RWPE2 (cell line): Measurements from ENCODE around the gene AIPL1.

Experiments used
- ATAC-seq: fragments of 200-7000 bp; cut with Tn5 transposase; 3 replicates; pipeline ENCODE4 v1.9.1; 2021; ENCODE audit warnings: low read depth
- DNase-seq: peaks from one replicate; pipeline ENCODE4 v3.0.0-alpha.2; 2020; ENCODE audit warnings: low spot score
- H3K27ac ChIP-seq: fragments of 450-650 bp; 2 replicates; pipeline ENCODE4 v1.5.1; 2017; ENCODE audit warnings: mild to moderate bottlenecking; ENCODE audit not compliant: poor library complexity, severe bottlenecking
- H3K27me3 ChIP-seq: fragments of 250-450 bp; sonication (Bioruptor Pico); 2 replicates; pipeline ENCODE4 v1.5.1; 2021; ENCODE audit warnings: mild to moderate bottlenecking, moderate library complexity; ENCODE audit not compliant: insufficient read depth, poor library complexity, severe bottlenecking
- H3K36me3 ChIP-seq: fragments of 250-450 bp; sonication (Bioruptor Pico); 2 replicates; pipeline ENCODE4 v1.5.1; 2020; ENCODE audit warnings: low read depth, mild to moderate bottlenecking, moderate library complexity
- H3K4me1 ChIP-seq: fragments of 250-450 bp; sonication (Bioruptor Pico); 2 replicates; pipeline ENCODE4 v1.5.1; 2021; ENCODE audit warnings: mild to moderate bottlenecking, moderate library complexity; ENCODE audit not compliant: insufficient read depth, poor library complexity, severe bottlenecking
- H3K4me3 ChIP-seq: fragments of 250-450 bp; sonication (Bioruptor Pico); 2 replicates; pipeline ENCODE4 v1.5.1; 2021; ENCODE audit warnings: mild to moderate bottlenecking, moderate library complexity; ENCODE audit not compliant: severe bottlenecking
- H3K9me3 ChIP-seq: fragments of 250-450 bp; sonication (Bioruptor Pico); 2 replicates; pipeline ENCODE4 v1.5.1; 2021; ENCODE audit warnings: mild to moderate bottlenecking, moderate library complexity; ENCODE audit not compliant: severe bottlenecking
- CTCF ChIP-seq: fragments of 450-650 bp; IDR thresholded peaks from one replicate; pipeline ENCODE4 v1.5.1; 2017; ENCODE audit warnings: mild to moderate bottlenecking, moderate library complexity; ENCODE audit not compliant: poor library complexity, severe bottlenecking

Gene AIPL1

GRCh38 chr17:6394055-6394606 lies 40.8 kb downstream of the AIPL1 start:
- no peaks in the 10 kb centered on the region for H3K9me3 ChIP-seq
- H3K27me3 ChIP-seq, result peaks cover 23% of the 10 kb centered on the region
- no peaks in the 10 kb centered on the region for H3K4me1 ChIP-seq
- DNase-seq (no peak), ATAC-seq (no peak)
- H3K36me3 ChIP-seq, result no peaks in the 10 kb centered on the region
- no peak for TF ChIP-seq CTCF
- H3K27ac ChIP-seq, result no peak overlapping the region
- no peak overlapping the region for H3K4me3 ChIP-seq

GRCh38 chr17:6393351-6393952 lies 41.5 kb downstream of the AIPL1 start:
- Histone ChIP-seq H3K4me3 (no peak overlapping the region), H3K9me3 (no peaks in the 10 kb centered on the region), H3K27me3 (peaks cover 23% of the 10 kb centered on the region), H3K4me1 (no peaks in the 10 kb centered on the region), H3K36me3 (no peaks in the 10 kb centered on the region), H3K27ac (no peak overlapping the region)
- no peak for TF ChIP-seq CTCF
- no peak for DNase-seq
- no peak for ATAC-seq

GRCh38 chr17:6392609-6393350 lies 42.1 kb downstream of the AIPL1 start:
- Histone ChIP-seq H3K9me3 (no peaks in the 10 kb centered on the region), H3K4me3 (no peak overlapping the region), H3K27me3 (peaks cover 23% of the 10 kb centered on the region), H3K36me3 (no peaks in the 10 kb centered on the region), H3K4me1 (no peaks in the 10 kb centered on the region), H3K27ac (no peak overlapping the region)
- DNase-seq, result no peak
- no peak for TF ChIP-seq CTCF
- no peak for ATAC-seq

- no peak for TF ChIP-seq CTCF
- no peaks in the 10 kb centered on the region for H3K36me3 ChIP-seq
- H3K27ac ChIP-seq, result no peak overlapping the region
- ATAC-seq, result no peak
- H3K4me1 ChIP-seq, result no peaks in the 10 kb centered on the region
- H3K9me3 ChIP-seq, result no peaks in the 10 kb centered on the region
- H3K27me3 ChIP-seq, result peaks cover 9% of the 10 kb centered on the region
- no peak overlapping the region for H3K4me3 ChIP-seq
- DNase-seq, result no peak
Measured at GRCh38 chr17:6388416-6388815, 46.5 kb downstream of the AIPL1 start.

GRCh38 chr17:6387858-6388257 lies 47.1 kb downstream of the AIPL1 start:
- ATAC-seq (no peak), DNase-seq (no peak)
- no peak overlapping the region for H3K27ac ChIP-seq
- no peaks in the 10 kb centered on the region for H3K9me3 ChIP-seq
- no peaks in the 10 kb centered on the region for H3K4me1 ChIP-seq
- peaks cover 3% of the 10 kb centered on the region for H3K27me3 ChIP-seq
- H3K4me3 ChIP-seq, result no peak overlapping the region
- no peaks in the 10 kb centered on the region for H3K36me3 ChIP-seq
- TF ChIP-seq CTCF, result no peak
